ENCODE measurements around the gene TSPO2.

TSPO2 gene

DNA sequence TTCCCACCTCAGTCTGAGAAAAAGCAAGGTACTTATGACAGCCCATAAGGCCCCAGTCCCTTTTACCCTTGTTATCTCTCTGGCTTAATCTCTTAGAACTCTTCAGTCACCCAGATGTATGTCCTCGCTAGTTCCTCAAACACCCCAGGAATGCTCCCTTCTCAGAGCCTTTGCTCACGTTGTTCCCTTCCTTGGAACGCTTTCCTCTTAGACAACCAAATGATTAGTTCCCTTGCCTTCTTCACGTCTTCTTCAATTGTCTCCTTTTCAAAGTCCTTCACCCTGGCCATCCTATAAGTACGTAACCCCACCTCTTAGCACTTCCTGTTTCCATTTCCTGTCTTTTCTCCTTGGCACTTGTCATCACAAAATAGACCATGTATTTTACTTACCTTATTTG lies 9.6 kb downstream of the TSPO2 start:
- no peak for DNase-seq (ENCODE audit: low read depth)

DNA sequence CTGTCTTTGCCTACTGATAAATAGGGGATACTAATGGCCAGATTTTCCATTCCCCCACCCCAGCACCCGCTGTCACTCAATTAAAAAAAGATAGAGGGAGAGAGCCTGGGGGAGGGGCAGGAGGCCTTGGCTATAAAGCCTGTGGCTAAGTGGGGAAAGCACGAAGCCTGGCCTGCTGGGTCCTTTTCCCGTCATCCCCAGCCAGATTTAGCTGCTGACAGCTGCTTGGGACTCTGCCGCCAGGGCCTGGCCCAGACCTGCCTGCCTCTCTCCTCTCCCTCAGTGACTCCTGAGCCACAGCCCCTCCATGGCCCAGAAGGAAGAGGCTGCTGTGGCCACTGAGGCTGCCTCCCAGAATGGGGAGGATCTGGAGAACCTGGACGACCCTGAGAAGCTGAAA lies 10.8 kb downstream of the TSPO2 start, which contains the start of gene APOBEC2:
Gene APOBEC2 (plus strand): TSS at position 162 of the 400 bp plus-strand sequence. CDS start 146 bp downstream, at position 308.
- DNase-seq (ENCODE audit: low read depth) = no peak

DNA sequence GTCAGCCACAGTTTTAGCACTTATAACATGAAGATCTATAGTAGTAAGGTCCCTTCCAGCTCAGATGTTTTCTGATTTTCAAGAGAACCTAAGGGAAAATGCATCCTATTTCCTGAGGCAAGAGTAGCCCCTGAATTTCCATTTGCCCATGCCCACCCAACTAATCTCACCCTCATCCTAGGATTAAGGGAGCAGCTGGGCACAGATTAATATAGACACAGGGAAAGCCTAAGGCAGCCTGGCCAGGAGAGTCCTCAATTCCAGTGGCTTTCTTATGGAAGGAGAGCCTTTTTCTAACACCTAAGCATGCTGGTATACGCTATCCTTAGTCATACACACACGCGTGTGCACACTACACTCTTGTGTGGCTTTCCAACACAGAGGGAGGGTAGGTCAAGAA lies 12.2 kb downstream of the TSPO2 start:
- DNase-seq (ENCODE audit: low read depth) = no peak

DNA sequence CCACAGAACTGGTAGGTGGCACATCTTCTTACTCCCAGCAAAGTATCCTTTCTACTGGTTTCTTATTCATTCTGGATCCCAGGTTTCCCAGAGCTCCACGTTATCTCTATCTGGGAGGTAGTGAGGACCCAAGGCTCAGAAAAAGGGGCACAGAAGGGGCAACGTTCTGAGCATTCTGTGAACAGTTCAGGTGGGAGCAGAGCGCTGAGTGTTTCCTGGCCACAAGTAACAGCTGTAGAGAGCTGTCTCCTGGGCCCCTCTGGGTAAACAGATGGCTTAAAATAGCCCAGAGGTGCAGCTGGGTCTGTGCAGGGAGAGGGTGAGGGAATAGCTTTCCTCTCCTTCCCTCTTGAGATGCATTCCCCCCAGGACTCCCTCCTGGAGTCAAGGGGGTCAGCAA lies 12.9 kb downstream of the TSPO2 start:
- DNase-seq (ENCODE audit: low read depth) = no peak

DNA sequence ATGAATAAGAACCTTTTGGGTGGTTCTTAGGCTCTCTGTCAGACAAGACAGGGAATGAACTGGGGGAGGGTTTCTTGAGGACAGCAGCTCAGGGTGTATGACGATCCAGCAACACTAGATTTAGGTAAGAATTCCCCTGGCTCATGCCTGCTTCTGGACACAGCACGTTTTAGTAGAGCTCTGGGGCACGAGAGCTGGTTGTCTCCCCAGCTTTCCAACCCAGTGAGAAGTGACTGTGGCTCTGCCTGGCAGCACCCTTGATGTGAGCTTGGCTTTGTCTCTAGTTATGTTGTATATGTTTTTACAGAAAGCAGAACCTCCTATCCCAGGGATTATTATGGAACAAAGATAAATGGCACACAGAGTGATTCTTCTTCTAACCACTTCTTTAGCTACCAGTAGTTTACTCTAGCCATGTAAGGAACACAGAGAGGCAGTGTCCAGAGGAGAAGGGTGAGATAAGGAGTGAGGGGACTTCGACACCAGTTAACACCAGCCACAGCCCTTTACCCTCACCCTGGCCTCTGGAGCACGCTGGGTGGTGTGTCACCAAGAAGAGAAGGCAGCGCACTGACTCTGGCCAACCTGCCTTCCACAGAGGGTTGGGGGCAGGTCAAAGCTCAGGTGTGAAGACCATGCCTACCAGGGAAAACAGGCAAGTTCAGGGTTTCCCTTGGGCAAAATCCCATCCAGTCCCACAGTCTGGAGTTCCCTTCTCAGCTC lies 14.7 kb downstream of the TSPO2 start:
- DNase-seq (ENCODE audit: low read depth) = no peak

DNA sequence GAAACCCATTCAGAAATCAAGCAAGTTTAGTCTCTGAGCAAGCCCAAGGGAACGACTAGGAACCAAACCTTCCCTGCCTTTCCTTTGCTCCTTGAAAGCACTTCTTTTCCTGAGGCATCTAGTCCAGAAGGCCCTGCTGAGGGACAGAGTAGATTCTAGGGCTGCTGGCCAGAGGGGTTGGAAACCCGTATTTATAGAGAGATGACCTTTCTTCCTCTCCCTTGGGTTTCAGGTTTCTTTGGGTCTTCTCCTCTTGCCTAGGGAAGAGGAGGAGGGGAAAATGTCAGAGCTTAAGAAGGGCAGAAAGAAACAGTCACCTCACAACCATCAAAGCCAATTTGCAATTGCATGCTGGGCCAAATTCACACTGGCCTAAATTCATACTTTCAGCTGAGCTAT lies 16.5 kb downstream of the TSPO2 start:
- DNase-seq (ENCODE audit: low read depth) = no peak

DNA sequence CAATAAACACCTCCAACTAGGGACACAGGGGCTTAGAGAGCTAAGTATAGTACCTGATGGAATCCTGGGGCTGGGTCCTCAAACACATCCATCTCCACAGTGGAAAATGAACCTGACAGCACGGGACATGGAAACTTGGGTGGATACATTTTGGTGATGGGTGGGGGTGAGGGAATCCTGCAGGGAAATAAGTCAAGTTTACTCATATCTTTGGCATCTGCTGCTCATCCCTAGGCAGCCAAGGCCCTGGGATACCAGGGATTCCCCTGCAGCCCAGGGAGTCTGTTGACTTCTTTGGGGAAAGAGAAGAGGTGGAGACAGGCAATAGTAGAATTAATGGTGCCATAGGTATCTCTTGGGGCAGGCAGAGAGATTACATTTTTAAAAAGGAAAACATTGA lies 17.3 kb downstream of the TSPO2 start:
- no peak for DNase-seq (ENCODE audit: low read depth)

DNA sequence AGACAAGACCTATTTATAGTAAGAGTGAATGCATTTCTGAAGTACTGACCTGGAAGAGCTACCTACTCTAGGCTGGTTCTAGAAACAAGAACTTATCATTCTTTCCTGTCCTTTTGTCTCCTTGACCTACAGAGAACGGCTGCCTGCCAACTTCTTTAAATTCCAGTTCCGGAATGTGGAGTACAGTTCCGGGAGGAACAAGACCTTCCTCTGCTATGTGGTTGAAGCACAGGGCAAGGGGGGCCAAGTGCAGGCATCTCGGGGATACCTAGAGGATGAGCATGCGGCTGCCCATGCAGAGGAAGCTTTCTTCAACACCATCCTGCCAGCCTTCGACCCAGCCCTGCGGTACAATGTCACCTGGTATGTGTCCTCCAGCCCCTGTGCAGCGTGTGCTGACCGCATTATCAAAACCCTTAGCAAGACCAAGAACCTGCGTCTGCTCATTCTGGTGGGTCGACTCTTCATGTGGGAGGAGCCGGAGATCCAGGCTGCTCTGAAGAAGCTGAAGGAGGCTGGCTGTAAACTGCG lies 19.0 kb downstream of the TSPO2 start:
- DNase-seq (ENCODE audit: low read depth) = no peak

DNA sequence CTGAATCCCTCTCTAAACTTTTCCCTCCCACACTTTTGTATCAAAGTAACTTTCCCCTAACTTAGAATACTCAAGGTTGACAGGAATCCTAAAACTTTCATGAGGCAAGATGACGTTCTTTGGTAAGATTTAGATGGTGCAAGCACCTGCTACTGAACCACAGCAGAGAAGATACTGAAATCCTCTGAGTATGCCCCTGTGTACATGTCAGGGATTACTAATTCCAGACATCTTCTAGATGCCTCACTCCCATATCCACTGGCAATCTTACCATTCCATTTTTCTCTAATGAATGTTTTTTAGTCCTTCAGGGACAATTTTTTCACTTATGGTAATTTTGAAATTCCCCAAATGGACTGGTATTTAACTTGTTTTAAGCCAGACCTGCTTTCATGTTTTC lies 19.8 kb downstream of the TSPO2 start:
- no peak for DNase-seq (ENCODE audit: low read depth)

DNA sequence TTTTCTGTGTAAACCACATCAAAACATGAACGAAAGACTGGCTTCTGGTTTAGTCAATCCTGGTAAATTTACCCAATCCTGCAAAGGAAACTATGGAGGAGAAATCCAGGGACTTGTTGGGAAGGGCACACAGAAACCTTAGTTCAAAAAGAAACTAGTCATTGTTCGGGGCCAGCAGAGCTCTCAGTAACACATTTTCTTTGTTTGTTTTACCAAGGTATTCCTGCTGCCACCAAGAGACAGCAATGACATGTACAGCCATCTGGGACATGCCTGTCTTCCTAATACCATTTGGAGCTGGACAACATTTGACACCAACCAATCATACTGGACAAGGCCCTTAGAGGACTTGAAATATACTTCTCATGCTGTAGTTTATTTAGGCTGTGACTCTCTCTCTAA lies 21.6 kb downstream of the TSPO2 start:
- no peak for DNase-seq (ENCODE audit: low read depth)

DNA sequence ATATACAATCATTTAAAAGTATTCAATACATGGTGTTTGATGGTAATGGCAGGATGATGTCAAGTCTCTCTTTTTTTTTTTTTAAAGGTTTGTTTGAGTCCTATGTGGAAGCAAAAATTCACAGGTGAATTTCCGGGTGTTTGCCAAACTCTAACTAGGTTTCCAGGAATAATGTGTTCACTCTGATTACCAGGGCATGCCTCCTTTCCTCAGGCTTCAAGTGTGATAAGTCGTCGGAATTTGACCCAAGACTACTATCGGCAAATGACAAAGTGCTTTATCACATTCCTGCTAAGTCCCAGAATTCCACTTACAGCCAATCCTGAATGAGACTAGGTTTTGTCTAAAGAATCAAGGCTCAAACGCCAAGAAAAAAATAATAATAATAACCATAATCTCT lies 22.6 kb downstream of the TSPO2 start:
- no peak for DNase-seq (ENCODE audit: low read depth)

DNA sequence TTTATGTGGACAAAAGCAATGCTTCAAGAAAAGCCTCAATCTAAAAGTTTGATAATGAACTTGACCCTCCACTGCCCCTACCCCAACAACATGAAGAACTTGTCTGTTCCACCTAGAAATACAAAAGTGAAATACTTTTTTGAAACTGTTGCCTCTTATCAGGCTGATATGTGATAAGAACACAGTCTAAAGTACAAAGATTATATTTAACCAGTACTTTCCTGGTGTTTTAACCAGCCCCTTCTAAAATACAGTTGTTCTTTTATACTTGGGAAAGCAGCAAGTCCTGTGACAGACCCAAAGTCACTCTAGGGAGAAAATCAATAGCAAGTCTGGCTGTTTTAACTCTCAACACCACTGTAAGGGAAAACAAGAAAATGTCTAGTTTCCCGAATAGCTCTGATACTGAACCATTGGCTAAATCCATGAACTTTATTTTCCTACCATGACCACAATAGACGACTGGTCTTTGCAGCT lies 23.3 kb downstream of the TSPO2 start:
- DNase-seq (ENCODE audit: low read depth) = no peak

DNA sequence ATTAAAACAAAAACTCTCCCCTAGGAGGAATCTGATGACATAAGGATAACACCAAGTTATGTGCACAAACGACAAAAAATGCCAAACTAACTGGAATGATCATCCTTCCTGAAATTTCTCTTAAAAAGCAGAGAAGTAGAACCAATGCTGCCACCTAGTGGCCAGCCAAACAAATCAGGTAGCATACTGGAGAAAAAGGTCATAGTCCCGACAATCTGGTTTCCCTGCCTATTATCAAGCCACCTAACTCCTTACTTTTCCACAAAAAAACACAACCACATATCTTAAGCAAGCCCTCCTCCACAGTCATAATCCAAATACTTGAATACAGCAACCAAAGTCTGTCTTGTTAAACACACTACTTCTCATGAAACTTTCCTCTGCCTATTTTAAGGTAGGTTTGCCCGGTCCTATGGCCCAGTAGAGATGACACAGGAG lies 24.6 kb downstream of the TSPO2 start:
- DNase-seq (ENCODE audit: low read depth) = peak; percentile 13

DNA sequence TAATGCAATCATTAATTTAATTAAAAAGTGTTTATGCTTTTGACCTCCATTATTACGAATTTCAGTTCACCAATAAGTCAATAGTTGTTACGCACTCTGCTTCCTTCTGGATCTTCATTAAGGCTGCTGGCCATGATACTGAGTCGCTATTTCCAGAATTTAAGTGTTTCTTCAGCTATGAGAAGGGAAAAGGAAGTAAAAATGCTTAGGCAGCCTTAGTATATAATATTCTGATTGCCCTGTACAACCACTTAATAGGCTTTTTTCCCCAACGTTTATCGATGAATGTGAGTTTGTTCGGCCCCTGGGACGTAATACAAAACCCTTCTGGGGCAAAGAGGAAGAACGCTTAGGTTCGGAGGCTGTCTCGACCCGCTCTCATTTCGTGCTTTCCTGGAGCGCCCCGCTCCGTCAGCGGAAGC lies 29.2 kb downstream of the TSPO2 start:
- DNase-seq (ENCODE audit: low read depth) = no peak

DNA sequence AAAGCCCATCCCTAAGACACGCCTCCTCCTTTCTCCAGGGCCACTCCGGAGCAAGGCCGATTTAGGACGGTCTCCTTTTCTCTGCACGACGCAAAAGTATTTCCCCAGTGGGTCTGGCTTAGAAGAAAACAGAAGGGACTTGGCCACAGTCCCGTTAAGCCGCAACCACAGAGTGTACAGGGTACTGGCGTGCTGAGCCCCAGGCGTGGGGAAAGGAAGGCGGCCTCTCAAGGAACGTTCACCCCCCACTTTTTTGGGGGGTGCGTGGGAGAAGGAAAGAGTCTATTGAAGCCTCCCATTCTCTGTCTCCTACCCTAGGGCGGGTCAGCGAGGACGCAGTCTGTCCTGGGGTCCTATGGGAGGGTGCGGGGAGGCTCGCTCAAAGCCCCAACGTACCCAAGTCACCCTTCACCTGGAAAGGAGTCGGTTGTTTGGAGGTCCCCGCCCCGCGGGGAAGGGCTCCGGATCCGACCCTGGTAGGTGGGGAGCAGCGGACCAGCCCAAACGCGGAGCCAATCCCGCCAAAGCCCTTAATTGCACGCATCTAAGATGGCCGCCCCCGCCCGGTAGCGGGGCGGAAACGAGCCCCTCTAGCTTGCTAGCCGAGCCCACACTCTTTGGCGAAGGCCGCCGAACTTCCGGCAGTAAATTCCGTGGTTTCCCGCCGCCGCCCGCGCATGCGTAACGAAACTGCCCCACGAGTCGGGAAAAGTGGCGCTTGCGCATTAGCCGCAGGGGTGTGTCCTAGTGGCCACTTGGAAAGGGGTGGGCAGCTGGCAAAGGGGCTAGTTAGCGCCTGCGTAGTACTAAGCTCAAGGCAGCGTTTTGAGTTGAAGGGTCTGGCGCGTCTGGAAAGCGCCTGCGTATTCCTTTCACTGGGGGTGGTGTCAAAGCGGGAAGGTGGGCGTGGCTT lies 29.9 kb downstream of the TSPO2 start, which contains the start of gene OARD1:
Gene OARD1 (minus strand): TSS at position 434 of the 913 bp plus-strand sequence. CDS start 722 bp downstream, outside the sequence.
- DNase-seq (ENCODE audit: low read depth) = peak; percentile 100

DNA sequence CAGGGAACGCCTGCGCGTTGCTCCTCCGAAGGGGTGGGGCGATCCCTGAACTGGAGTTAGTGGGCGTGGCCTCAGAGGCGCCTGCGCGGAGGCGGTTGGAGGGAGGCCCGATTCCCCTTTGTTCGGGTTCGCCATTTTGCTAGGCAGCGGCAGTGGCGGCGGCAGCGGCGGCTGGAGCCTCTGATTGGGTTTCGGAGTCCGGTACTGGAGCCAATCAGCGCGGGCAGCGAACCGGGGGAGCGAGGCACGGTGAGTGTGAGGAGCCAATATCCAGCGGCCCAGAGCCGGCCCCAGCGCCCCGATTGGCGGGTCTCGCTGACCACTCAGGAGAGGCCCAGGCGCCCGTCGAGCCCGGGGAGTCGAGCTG lies 30.6 kb downstream of the TSPO2 start, which contains the start of gene NFYA:
Gene NFYA (plus strand): TSS at position 139 of the 367 bp plus-strand sequence. CDS start 6,116 bp downstream, outside the sequence.
- DNase-seq (ENCODE audit: low read depth) = peak; percentile 100

DNA sequence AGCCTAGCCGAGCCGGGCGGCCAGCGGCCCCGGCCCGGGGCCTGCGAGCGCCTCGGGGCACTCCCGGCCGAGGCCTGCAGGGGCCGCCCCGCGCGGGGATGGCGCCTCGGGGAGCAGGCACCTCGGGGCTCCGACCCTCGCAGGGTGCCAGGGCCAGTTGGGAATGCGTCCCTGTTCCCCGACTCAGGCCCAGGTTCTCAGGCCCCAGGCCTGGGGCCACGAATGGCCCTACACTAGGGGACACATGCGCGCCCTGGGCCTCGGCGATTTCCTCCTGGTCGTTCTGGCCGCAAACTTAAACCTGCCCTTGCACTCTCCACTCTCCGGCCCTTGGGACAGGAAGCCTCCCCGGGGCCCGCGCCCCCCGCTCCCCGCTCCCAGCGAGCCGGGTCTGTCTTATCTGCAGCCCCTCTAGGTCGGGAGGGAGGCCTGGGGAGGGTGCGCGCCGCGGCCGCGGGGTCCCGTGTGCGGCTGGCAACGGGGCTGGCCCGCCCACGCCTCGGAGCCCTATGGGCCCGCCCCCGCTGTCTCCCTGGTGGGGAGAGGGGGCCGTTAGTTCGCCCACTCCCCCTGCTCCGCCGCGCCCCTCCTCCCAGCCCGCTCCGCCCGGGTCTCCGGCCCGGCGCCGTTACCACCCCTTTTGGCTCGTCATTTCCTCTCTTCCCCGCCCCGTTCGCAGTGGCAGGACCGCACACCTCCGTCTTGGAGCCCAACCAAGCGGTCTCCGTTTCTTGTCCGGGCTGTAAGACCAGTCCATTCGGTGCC lies 31.1 kb downstream of the TSPO2 start:
- peak; percentile 71 for DNase-seq (ENCODE audit: low read depth)

DNA sequence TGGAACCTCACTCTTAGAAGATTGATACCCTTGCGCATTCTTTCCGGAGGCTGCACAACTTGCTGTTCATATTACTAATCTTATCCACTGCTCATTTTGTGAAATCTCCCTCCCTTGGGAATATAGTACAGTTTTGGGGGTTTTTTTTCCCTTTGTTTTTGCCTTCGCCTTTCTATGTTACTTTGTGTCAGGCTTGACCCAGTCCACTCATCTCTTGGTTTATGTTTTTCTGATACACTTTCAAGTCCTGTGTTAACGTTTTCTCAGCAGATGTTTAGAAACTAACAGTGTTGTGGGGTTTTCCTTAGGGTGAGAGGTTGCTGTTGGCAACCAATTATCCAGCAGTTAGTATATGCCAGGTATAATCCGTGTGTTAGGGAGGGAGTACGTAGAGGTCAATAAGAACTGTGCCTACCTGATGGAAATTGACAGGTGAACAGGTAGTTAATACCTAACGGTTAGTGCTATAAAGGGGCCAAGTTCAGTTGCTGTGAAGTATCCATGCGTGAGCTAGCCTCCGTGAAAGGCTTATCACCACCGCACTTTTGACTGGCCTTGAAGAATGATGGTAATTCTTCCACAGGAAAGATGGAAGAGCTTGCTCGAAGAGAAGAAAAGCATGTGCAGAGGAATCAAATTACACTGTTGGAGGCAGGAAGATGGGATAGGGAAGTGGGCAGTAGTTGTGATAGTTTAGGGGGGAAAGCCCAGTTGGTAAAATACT lies 31.9 kb downstream of the TSPO2 start:
- no peak for DNase-seq (ENCODE audit: low read depth)

DNA sequence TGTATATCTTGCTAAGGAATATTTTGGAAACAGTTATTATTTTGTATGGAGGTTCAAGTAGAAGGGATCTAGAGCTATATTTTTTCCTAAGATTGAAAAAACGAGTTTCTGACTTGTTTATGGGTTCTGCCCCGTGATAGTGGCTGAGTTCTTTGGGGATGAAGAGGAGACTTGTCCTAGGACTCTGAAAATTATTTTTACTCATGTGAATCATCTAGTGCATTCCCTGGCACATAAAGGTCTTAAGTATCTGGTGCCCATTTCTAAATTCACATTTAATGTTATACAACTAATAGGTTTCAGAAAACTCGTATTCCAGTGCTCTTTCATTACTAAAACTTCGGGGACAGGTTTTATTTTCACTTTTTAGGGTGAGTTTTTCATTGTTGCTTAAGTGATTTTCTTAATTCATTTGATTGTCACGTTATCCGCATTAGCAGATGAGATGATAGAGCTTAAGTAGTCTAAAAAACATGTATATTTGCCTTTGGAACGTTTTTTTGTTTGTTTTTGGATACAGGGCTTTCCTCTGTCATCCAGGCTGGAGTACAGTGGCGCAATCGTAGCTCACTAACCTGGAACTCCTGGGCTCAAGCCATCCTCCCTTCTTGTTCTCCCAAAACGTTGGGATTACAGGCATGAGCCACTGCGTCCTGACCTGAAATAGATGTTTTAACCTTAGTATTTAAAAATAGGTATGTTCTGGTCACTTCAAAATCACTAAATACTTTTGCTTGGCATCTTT lies 32.6 kb downstream of the TSPO2 start:
- DNase-seq (ENCODE audit: low read depth) = no peak
